ENCODE results near the gene LZTS3. TPM values are rescaled to one million over a fixed set of nuclear protein-coding genes. Genes with fewer than 3 reads are reported as not detected.

LZTS3 gene
- total RNA-seq (2016; rRNA removed; fragmentation: Illumina TruSeq; extraction: Trizol) (7.4 and 10.1 TPM in 2 replicates), polyA plus RNA-seq (2011; rRNA removed) (31.3 and 49.2 TPM in 2 replicates), polyA minus RNA-seq (2011; rRNA and poly(A)+ RNA removed; ENCODE audit: low replicate concordance) (1.3 and 64.0 TPM in 2 replicates), Bru-seq, nascent RNA (percentile 77 among the genes with signal in this experiment), BruChase-seq, experiment 1, labeled RNA remaining after a 6-hour chase (percentile 93 among the genes with signal in this experiment), BruChase-seq, experiment 2, labeled RNA remaining after a 2-hour chase (percentile 90 among the genes with signal in this experiment)
- 1.6 and 1.9 TPM in 2 replicates for total RNA-seq (2016; cell fraction: cytosol; rRNA removed; fragmentation: Illumina TruSeq; extraction: Trizol; ENCODE audit: low read depth)
- 7.6 and 10.2 TPM in 2 replicates for total RNA-seq (2016; cell fraction: insoluble cytoplasmic fraction; rRNA removed; fragmentation: Illumina TruSeq; extraction: Trizol)
- total RNA-seq (2016; cell fraction: membrane; rRNA removed; fragmentation: Illumina TruSeq; extraction: Trizol), result 5.4 and 6.1 TPM in 2 replicates
- 7.0 and 8.3 TPM in 2 replicates for total RNA-seq (2016; cell fraction: nucleus; rRNA removed; fragmentation: Illumina TruSeq; extraction: Trizol)
- 33.5 and 37.7 TPM in 2 replicates for polyA plus RNA-seq (2011; cell fraction: cytosol; rRNA removed)
- 96.7 and 99.2 TPM in 2 replicates for polyA plus RNA-seq (2011; cell fraction: nucleus; rRNA removed)
- polyA plus RNA-seq (2012), result 15.6 and 27.0 TPM in 2 replicates
- 1.5 TPM in 2 replicates for polyA plus RNA-seq (2016; cell fraction: cytosol; fragmentation: Illumina TruSeq; extraction: Trizol; ENCODE audit: low read depth)
- 10.0 and 11.9 TPM in 2 replicates for polyA plus RNA-seq (2016; cell fraction: insoluble cytoplasmic fraction; fragmentation: Illumina TruSeq; extraction: Trizol; ENCODE audit: low read depth)
- 5.0 and 5.4 TPM in 2 replicates for polyA plus RNA-seq (2016; cell fraction: membrane; fragmentation: Illumina TruSeq; extraction: Trizol; ENCODE audit: low read depth)
- polyA plus RNA-seq (2016; cell fraction: nucleus; fragmentation: Illumina TruSeq; extraction: Trizol; ENCODE audit: insufficient read depth, low read depth), result 19.6 and 21.4 TPM in 2 replicates
- polyA minus RNA-seq (2011; cell fraction: cytosol; rRNA and poly(A)+ RNA removed), result 19.8 and 26.7 TPM in 2 replicates
- 14.9 and 19.3 TPM in 2 replicates for polyA minus RNA-seq (2011; cell fraction: nucleus; rRNA and poly(A)+ RNA removed)
- long read RNA-seq, experiment 1, partial matches to known transcripts, result 0 of 7 reads
- long read RNA-seq, experiment 1, other reads (novel, unspliced or antisense), result 7 of 7 reads
- long read RNA-seq, experiment 2, full-length matches to known transcripts, result 3 of 128 reads
- long read RNA-seq, experiment 2, partial matches to known transcripts, result 22 of 128 reads
- long read RNA-seq, experiment 2, other reads (novel, unspliced or antisense), result 103 of 128 reads

DNA sequence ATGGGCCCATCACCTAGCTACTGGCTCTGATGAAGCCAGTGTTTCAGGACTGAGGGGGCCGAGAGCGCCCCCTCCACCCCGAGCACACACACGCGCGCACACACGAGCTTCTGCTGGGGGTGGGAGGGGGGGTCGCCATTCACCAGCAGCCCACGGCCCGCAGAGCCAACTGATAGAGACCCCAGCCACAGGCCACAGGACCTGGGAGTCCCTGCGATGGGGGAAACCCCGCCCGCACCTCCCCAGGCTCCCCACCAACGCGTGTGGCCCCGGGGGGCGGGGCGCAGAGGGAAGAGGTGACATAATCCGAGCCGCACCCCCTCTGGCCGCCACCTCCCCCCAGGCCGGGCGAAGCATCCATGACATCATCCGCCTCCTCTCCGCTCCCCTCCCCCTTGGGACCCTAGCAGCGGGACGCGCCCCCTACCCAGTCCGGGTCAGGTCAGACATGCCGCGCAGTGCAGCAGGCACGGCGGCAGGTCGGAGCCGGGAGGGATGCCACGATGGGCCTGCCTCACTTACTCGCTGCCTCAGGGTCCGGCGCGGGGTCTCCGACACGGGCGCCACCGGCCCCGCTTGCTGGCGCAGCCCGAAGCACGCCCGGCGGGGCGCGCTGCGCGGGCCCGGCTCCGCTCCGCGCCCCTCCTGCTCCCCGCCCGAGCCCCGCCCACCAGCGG, at the start of gene LZTS3:
Gene LZTS3 (minus strand): TSS at position 617 of the 677 bp plus-strand sequence. CDS start 6,386 bp downstream, outside the sequence.
- Histone ChIP-seq H3K4me3 (replicated peaks in 1 of 3; ENCODE audit: insufficient read depth in 1 of 3, low read depth in 2 of 3, low read length in 3 of 3) (peak within 1 kb of the TSS; percentile 85 to 99 (median 94)), H3K27me3 (ENCODE audit: control insufficient read depth in 1 of 2, insufficient read depth in 2 of 2, low read length in 2 of 2) (no peaks in the 10 kb centered on the region; a peak in 1 of 5 replicates), H3K4me1 (ENCODE audit: insufficient read depth, low read length) (peaks cover 61% of the 10 kb centered on the region), H3K9ac (ENCODE audit: insufficient read depth, low read depth, low read length) (peak within 1 kb of the TSS; percentile 92), H3K36me3 (replicated peaks in 1 of 2; ENCODE audit: control insufficient read depth in 1 of 2, insufficient read depth in 2 of 2, low read length in 2 of 2) (no peaks in the 10 kb centered on the region; a peak in 1 of 5 replicates), H4K20me1 (ENCODE audit: insufficient read depth, low read length) (no peaks in the 10 kb centered on the region), H2AFZ (ENCODE audit: low read length) (no peak within 1 kb of the TSS), H3K79me2 (ENCODE audit: insufficient read depth, low read length) (peaks cover 14% of the 10 kb centered on the region), H3K9me3 (ENCODE audit: low read length) (no peaks in the 10 kb centered on the region), H3K4me2 (ENCODE audit: low read depth, low read length) (peak within 1 kb of the TSS; percentile 79), H3K27ac (ENCODE audit: extremely low read length, insufficient read depth, low read length) (peak within 1 kb of the TSS; percentile 92)
- intact Hi-C loops (cut with micrococcal nuclease; ENCODE audit: unreplicated experiment) (loop anchor here (1.0 to 5.0 kb wide), 2 partner anchors 30 to 121 kb away; no protein-coding TSS in a partner anchor), in situ Hi-C loops (cut with HindIII; ENCODE audit: extremely low pct_ligation_motif_present, low pct_unique_long_range_greater_than_20kb) (no loop called here)
- no TSS peak for BruUV-seq (replicated peaks)
- CTCF ChIA-PET (ENCODE audit: low intra/inter-chr PET ratio, low total read pairs), result interaction anchor here (1.1 kb wide), 1 partner anchor 55 kb away, joined by 3 read pairs; no protein-coding TSS in a partner anchor
- WGBS (ENCODE audit: low lambda C conversion rate), result 2% methylated on average over 12 of the region's 62 CpGs
- no peak for FAIRE-seq
- peak; percentile 8 for ATAC-seq
- POLR2A ChIA-PET, result interaction anchor here (0.7 to 6.5 kb wide), 9 partner anchors 12 to 52 kb away, joined by 3 to 81 read pairs (median 5); partner anchors contain the start of genes FASTKD5 and UBOX5
- DNase-seq (ENCODE audit: low spot score), result peak; percentile 63
- TF ChIP-seq ZNF790 (CRISPR knock-in tag; IDR thresholded peaks at IDR 0.05; ENCODE audit: borderline replicate concordance), result peak; percentile 4; the same call in 1 of the 2 replicates
- TF ChIP-seq CCDC6 (CRISPR knock-in tag; IDR thresholded peaks at IDR 0.05), result peak; percentile 83; the same call in 1 of the 2 replicates
- TF ChIP-seq MTF1 (CRISPR knock-in tag; IDR thresholded peaks at IDR 0.05), result no peak
- TF ChIP-seq, protein P1, sequence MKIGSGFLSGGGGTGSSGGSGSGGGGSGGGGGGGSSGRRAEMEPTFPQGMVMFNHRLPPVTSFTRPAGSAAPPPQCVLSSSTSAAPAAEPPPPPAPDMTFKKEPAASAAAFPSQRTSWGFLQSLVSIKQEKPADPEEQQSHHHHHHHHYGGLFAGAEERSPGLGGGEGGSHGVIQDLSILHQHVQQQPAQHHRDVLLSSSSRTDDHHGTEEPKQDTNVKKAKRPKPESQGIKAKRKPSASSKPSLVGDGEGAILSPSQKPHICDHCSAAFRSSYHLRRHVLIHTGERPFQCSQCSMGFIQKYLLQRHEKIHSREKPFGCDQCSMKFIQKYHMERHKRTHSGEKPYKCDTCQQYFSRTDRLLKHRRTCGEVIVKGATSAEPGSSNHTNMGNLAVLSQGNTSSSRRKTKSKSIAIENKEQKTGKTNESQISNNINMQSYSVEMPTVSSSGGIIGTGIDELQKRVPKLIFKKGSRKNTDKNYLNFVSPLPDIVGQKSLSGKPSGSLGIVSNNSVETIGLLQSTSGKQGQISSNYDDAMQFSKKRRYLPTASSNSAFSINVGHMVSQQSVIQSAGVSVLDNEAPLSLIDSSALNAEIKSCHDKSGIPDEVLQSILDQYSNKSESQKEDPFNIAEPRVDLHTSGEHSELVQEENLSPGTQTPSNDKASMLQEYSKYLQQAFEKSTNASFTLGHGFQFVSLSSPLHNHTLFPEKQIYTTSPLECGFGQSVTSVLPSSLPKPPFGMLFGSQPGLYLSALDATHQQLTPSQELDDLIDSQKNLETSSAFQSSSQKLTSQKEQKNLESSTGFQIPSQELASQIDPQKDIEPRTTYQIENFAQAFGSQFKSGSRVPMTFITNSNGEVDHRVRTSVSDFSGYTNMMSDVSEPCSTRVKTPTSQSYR (CRISPR knock-in tag; IDR thresholded peaks at IDR 0.05; ENCODE audit: borderline replicate concordance), result peak; percentile 93
- no peak for TF ChIP-seq BRD4 (CRISPR knock-in tag; IDR thresholded peaks at IDR 0.05)
- TF ChIP-seq JUN (CRISPR knock-in tag; IDR thresholded peaks at IDR 0.05), result peak; percentile 63; the same call in 1 of the 2 replicates
- 0 out of 2 replicates have a peak, but pooled peaks have one; percentile 12 for TF ChIP-seq ZFP62 (CRISPR knock-in tag; IDR thresholded peaks at IDR 0.05)
